HG03378 (cell line): ENCODE measurements around the gene RPL22.

Experiments used
- ATAC-seq: cut with Tn5 transposase; IDR thresholded peaks from one replicate; pipeline ENCODE4 v1.9.1; 2021; ENCODE audit warnings: mild to moderate bottlenecking, moderate library complexity; ENCODE audit not compliant: unreplicated experiment

RPL22 gene

DNA sequence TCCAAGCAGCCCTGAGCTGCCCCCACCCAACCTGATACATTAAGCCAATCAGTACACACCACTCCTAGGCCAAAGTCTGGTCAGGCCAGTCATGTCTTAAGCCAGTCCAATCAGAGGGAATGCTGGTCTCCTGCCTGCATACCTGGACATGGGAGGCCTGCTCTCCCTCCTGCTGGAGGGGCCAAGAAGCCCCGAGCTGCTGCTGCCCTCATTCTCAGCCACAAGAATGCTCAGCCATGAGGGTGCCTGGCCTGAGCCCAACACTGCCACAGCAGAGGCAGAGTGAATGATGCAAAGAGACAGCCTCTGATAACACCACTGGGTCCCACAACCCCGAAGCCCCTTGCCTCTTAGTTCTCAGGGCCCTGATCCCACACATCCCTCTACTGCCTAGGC lies 42.3 kb downstream of the RPL22 start:
- ATAC-seq, result no peak

- no peak for ATAC-seq
Measured at GRCh38 chr1:6154525-6155319, 44.7 kb downstream of the RPL22 start.

- ATAC-seq, result no peak
Measured at GRCh38 chr1:6152882-6153281, 46.5 kb downstream of the RPL22 start.

- ATAC-seq, result no peak
Measured at GRCh38 chr1:6152181-6152580, 47.2 kb downstream of the RPL22 start.

- ATAC-seq, result no peak
Measured at GRCh38 chr1:6151291-6151822, 48.0 kb downstream of the RPL22 start.

DNA sequence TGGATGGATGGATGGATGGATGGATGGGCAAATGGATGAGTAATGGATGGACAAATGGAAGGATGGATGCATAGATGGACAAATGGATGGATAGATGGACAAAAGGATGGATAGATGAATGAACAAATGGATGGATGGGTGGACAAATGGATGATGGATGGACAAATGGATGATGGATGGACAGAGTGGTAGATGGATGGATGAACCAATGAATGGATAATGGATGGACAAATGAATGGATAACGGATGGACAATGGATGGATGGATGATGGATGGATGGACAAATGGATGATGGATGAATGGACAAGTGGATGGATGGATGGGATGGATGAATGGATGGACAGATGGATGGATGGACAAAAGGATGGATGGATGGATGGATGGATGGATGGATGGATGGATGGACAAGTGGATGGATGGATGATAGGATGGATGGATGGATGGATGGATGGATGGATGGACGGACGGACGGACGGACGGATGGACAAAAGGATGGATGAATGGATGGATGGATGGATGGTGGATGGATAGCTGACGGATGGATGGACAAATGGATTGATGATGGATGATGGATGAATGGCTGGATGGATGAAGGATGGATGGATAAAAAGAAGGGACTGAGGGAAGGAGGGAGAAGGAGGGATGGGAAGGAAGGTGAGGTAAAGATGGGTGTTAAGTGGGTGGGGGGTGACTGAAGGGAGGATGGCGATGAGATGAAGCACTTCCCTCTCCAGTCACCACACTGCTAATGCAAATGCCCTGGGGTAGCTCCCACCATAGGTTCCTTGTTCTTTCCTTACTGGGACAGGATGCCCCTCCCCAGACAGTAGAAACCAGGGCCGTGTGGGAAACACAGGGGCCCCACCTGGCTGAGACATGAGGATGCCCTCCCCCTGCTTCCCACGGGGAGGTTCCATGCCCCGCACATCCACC lies 49.1 kb downstream of the RPL22 start:
- no peak for ATAC-seq

DNA sequence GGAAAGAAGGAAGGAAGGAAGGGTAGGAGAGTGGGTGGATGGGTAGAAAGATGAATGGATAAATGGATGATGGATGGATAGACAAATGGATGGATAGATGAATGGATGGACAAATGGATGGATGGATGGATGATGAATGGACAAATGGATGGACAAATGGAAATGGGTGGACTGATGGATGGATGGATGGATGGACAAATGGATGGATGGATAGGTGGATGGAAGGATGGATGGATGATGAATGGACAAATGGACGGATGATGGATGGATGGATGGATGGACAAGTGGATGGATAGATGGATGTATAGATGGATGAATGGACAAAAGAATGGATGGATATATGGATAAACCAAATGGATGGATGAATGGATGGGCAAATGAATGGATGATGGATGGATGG lies 49.8 kb downstream of the RPL22 start:
- no peak for ATAC-seq

DNA sequence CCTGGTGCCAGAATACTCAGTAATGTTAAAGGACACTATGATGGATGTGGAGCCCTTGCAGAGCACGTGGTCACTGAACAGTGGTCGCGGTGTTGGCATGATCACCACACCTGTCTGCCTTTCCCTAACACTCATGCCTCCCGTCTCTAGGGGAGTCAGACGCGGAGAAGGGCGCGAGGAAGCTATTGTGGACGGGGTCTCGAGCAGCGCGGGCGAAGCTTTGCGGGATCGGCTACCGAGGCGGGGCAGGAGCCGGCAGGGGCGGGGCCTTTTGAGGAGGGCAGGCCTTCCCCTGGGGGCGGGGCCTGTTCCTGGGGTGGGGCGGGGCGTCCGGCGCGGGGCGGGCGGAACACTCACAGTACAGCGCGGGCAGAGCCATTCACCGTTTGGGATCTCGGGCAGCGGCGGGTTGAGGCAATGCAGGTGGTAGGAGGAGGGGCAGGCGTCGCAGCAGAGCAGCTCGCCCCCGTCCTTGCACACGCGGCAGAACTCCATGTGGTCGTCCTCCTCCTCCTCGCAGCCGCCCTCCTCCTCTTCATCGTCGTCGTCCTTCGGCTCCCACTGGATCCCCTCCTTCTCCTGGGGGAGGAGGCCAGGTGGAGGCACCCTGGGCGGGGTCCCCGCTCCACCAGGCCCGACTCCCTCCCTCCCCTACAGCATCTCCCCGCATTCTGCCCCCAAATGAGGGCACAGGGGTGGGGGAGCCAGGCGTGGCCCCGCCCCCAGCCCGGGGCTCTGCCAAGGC lies 50.7 kb downstream of the RPL22 start:
- no peak for ATAC-seq

DNA sequence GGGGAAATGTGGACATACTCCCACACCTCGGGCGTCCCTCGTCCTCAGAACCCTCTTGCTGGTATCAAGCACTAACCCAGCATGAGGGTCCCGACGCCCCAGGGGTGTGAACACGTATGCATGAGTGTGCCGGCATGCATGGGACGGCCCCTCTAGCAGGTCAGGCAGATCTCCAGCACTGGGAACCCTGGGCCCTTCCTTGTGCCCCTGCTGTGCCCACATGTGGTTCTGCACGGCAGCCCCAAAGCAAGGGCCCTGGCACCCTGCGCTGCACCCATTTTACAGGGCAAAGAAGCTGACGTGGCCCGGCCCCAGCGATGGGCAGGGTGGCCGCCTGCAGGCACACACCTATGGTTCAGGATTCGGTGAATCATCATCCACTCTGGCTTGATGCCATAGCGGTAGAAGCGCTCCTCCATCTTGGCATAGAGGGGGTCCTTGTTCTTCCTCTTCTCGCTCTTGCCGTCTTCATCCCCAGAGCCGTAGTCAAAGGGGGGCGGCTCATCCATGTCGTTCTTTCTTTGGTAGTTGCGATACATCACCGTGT lies 53.5 kb downstream of the RPL22 start:
- ATAC-seq, result no peak

- ATAC-seq, result no peak
Measured at GRCh38 chr1:6145396-6145750, 54.0 kb downstream of the RPL22 start.

DNA sequence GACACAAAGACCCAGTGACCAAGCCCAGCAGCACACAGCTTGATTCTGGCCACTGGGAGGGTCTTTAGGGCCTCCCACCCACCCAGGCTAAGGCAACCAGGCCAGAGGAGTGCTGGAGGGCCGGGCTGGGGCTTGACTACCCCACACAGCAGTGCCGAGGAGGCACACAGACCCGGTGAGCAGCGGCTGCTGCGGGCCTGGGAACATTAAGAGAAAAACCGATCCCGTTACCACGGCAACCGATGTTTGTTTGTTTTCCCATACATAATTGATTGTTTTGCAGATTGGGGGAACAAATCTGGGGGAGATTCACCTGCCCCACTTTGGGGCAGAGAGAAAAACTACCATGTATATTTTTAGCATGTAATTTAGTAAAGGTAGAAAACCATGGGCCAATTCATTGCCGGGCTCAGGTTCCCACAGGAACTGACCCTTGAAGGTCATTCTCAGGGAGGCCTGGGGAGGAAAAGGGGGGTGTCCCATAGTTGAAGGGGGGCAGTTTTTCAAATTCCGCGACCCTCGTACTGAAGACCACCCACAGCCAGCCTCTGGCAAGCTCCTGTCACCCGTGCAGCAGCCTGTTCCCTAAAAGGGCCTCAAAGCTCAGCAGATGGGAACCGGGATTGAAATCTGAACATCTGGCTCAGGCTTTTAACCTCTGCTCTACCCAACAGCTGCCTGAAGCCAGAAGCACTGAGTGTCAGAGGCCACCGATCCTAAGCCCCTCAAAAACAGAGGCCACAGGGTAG lies 54.6 kb downstream of the RPL22 start:
- no peak for ATAC-seq

- no peak for ATAC-seq
Measured at GRCh38 chr1:6144175-6144574, 55.2 kb downstream of the RPL22 start.

- ATAC-seq, result no peak
Measured at GRCh38 chr1:6143395-6143794, 56.0 kb downstream of the RPL22 start.

DNA sequence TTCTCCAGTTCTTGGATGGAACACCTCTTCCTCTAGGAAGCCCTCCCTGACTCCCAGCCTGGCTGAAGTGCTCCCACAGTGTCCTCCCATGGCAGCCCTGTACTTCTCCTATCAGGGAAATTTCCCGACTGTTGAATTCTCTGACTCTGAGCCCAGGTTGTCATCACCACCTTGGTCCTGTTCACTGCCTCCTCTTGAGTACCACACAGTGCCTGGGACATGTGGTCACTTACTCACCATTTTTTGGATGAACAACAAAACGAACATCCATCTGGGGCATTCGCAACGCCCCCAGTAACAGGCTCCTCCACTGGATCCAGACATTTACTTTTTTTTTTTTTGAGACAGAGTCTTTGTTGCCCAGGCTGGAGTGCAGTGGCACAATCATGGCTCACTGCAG lies 56.7 kb downstream of the RPL22 start:
- ATAC-seq, result no peak

- no peak for ATAC-seq
Measured at GRCh38 chr1:6142036-6142621, 57.3 kb downstream of the RPL22 start.

DNA sequence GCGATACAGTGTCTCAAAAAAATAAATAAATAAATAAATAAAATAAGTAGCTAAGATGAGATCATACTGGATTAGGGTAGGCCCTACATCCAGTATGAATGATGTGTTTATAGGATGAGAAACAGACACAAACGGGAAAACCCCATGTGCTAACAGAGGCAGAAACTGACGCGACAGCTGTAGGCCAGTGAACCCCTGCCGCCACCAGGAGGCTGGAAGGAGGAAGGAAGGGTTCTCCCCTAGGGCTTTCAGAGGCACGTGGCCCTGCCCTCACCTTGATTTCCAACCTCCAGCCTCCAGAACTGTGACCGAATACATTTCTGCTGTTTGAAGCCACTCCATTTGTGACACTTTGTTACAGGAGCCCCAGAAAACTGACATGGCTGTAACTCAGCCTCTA lies 57.8 kb downstream of the RPL22 start:
- ATAC-seq, result no peak

DNA sequence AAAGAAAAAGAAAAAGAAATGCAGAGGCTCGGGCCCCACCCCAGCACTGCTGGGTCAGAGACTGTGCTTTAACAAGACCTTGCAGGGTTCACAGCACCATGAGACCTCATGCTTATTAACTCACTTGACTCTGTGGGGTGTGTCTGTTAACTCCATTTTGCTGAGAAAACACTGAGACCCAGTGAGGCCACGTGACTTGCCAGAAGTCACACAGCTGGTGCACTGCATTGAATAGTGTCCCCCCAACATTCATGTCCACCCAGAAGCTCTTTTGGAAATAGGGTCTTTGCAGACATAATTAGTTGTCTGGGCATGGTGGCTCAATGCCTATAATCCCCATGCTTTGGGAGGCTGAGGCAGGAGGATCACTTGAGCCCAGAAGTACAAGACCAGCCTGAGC lies 59.0 kb downstream of the RPL22 start:
- no peak for ATAC-seq

- no peak for ATAC-seq
Measured at GRCh38 chr1:6137758-6138157, 61.6 kb downstream of the RPL22 start.

DNA sequence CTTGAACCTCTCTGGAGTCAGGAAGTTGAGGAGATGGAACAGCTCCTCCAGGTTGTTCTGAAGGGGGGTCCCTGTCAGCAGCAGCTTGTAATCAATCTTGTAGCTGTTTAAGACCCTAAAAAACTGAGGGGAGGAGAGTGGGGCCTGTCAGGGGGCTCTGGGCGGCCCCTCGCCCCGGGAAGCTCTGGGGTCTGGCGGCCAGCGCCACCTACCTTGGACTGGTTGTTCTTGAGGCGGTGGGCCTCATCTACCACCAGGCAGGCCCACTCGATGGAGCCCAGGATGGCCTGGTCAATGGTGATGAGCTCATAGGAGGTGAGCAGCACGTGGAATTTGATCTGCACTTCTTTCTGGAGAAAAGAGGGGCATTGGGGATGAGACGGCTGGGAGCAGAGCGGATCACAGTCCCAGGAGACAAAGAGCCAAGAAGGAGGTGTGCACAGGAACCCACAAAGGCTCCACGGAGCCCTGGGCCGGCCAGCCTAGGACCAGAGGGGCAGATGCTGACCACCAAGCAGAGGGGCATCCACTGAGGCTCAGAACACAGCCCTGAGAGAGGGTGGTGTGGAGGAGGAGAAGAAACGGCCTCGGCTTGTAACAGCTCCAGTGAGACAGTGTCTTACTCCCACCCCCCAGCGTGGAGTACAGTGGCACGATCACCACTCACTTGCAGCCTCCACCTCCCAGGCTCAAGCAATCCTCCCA lies 62.7 kb downstream of the RPL22 start:
- no peak for ATAC-seq
